Stimulated activated CD8-positive, alpha-beta memory T cell treated with anti-CD3 and anti-CD28 coated beads, Interleukin-4, amount 100 ng/mL, for 1 hour (primary cell): ENCODE data around the gene ITPK1.

ENCODE experiments used
- DNase-seq, 2 donors: peaks; one replicate each; pipeline ENCODE4 v3.0.0-alpha.2; 2020; ENCODE audit warnings: low read depth in 2 of 2, low spot score in 1 of 2

ITPK1 gene

DNA sequence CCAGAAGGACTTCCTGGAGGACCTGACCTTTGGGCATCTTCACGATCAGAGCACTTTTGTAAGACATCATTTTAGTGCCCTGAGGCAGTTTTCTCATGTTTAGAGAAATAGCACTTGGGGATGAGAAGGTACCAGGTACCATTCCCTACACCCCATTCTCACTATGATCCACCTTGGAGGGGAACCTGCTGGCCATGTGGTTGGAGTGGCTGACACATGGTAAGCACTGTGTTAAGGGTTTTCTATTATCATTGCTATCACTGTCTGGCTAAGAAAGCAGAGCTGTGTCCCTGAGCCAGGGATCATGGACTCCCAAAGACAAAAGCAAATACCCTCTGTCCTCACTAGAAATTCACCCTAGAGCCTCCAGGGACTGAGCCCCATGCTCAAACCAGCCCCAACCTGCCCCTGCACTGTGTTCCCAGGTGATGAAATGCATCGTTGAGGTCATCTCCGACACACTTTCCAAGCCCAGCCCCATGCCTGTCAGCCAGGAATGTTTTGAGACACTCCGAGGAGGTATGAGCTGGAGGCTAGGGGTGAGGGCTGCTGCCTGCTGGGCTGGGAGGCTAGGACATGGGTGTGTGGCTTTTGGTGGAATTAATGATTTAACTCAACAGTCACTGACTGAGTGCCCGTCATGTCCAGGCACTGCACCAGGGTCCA is 189.4 kb downstream of the ITPK1 start:
- no peak for DNase-seq

DNA sequence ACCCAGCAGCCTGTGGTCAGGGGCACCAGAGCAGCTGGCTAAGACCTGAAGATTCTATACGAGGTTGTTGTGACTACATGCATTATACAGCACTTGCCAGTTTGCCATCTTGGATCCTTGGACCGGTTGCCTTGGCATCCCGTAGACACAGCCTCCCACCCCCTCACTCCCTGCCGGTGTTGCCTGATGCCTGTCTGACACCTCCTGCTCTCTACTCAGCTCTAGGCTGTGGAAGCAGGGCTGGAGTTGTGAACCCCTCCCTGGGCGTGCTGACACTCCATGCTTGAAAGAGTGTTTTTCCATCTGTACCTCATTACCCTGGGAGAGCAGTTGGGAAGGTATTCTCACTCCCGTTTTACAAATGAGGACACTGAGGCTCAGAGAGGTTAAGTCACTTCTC is 190.3 kb downstream of the ITPK1 start:
- DNase-seq, result no peak

DNA sequence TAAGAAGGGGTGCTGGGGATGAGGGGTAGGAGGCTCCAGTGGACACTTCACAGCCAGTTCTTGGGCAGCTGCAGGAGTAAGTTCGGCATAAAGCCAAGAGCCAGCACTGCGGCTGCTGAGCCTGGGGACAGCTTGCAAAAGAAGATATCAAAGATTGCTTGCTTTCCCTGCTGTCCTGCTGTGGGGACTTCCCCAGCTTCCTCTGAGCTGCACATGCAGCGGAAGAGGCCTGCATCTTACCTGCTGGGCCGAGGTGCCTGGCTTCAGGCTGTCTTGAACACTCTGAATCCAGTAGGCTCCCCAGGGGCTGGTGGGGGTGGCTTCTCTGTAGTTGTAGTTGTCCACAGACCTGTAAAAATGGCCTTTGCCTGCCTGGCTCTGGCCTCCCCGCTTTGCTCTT is 191.5 kb downstream of the ITPK1 start:
- DNase-seq, result no peak

DNA sequence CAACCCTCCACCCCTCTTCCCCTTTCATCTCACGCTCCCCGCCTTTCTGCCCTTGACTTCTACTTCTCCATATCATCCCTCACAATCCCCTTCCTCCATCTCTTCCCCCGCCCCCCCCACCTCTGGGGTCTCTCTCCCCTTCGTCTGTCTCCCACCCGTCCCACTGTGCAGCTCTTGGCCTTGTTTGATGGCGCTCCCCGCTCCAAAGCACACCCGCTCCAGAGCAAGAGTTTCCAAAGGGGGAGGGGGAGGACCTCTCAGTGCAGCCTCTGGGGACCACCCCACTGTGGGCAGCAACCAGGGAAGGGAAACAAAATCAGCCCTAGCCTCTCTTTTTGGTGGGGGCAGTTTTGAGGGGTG is 192.0 kb downstream of the ITPK1 start:
- DNase-seq, result no peak

- DNase-seq, result peak in 1 of 2 donors; percentile 13
Measured at GRCh38 chr14:92922883-92923743, 192.6 kb downstream of the ITPK1 start, which contains the start of gene CHGA. TSS of gene CHGA (plus strand) at chr14:92923150. CDS start at chr14:92923360, 210 bp downstream.

DNA sequence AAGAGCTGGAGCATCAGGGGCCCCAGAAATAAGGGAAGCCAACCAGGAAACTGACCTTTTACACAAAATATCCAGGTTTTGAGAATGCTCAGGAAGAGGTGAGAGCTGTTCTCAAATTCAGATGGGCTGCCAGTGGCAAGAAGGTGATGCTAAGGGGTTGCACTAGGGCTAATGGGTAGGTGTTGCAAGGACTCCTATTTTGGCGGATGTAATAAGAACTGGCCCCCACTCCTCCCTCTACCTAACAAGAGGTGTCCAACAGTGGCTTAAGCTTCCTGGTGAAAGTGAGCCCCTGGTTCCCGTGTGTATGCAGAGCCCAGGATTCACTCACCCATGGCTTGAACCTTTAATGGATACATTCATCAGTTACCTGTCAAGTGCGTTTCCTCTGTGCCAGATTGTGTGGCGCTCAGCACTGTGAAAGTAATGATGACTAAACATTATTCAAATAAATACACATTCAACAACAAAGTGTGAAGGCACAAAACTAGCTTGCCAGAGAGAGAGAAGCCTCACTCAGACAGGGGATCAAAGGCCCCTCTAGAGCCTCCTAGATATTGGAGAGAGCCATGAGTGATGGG is 193.5 kb downstream of the ITPK1 start:
- DNase-seq, result no peak

GRCh38 chr14:92920001-92920400 is 195.7 kb downstream of the ITPK1 start:
- no peak for DNase-seq

DNA sequence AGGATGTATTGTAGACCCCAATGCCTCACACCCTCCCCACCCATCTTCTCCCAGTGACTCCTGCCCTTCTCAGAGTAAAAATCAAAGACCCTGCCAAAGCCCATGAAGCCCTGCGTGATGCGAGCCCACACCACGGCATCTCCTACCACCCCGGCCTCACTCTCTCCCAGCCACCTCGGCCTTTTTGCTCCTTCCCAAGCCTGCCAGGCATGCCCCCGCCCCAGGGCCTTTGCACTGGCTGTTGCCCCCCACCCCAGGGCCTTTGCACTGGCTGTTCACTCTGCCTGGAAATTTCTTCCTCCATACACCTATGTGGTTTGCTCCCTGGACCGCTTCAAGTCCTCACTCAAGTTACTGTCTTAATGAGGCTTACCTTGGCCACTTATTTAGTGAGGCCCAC is 197.8 kb downstream of the ITPK1 start:
- no peak for DNase-seq

DNA sequence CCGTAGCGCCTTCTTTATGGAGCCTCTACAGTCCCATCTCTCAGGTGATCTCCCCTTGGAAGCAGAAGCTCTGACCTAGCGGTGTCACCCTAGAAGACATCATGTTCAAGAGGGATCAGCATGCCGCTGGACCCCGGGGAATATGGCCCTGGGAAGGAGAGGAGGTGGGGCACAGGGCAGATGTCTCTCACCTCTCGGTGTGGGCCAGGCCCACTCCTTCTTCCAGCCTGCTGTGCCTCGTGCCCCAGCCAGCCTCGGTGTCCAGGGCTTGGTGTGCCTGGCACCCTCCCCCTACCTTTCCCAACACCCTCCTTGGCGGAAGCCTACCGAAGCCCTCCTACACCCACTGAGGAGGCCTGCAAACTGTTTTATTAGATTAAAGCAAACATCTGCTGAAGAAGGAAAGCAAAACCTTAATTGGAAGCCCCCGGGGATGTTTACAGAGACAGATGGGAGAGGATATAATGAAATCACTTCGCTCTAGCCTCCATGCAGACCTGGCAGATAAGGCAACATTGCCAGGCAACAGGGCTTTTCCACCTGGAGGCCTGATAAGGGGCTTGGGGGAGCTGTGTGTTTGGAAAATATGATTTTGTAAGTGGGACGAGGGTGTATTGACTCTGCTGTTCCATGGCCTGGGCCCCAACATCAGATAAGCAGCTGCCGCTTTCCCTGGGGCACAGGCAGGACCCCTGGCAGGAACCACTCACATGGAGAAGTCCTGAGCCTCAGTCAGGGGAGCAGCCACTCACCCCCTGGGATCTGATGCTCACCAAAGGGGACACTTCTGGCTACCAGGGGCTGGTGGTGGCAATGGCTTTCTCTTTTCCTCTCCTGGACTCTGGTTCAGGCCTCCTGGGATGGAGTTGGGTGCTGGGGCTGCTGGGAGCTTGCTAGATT is 198.4 kb downstream of the ITPK1 start:
- DNase-seq, result no peak

DNA sequence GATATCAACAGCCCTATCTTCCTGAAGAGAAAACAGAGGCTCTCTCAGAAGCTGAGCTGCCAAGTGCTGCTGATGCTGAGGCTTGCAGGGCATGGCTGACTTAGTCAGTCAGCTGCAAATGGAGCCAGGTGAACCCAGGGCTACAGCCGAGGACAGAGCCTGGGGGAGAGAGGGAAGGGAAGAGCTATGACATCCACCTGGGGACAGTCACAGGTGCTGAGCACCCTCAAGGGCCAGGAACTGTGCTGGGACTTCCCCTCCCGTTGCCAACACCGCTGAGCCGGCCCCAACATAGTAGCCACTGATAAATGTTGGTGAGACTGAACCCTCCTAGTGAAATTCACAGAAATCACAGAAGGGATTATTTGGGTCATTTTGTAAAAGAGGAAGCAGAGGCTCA is 199.5 kb downstream of the ITPK1 start:
- DNase-seq, result no peak

- no peak for DNase-seq
Measured at GRCh38 chr14:92914087-92914656, 201.6 kb downstream of the ITPK1 start.

- no peak for DNase-seq
Measured at GRCh38 chr14:92907316-92907911, 208.3 kb downstream of the ITPK1 start.

- no peak for DNase-seq
Measured at GRCh38 chr14:92906823-92907222, 208.9 kb downstream of the ITPK1 start.

- DNase-seq, result no peak
Measured at GRCh38 chr14:92906420-92906819, 209.3 kb downstream of the ITPK1 start.

DNA sequence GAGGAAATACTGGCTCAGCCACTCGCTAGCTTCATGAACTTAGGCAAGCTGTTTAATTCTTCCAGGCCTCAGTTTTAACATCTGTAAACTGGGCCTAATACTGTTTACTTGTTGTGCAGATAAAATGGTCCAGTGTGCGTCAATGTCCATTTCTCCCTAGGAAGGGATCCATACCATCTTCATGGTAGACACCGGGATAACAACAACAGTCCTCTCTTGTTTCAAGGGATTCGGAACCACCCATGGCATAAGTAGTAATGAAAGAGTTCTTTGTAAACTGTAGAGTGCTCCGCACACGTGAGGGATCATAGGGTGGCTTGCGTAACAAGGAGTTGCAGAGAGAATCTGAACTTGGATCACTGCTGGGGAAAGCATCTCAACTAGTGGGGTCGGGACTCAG is 210.1 kb downstream of the ITPK1 start:
- DNase-seq, result no peak

DNA sequence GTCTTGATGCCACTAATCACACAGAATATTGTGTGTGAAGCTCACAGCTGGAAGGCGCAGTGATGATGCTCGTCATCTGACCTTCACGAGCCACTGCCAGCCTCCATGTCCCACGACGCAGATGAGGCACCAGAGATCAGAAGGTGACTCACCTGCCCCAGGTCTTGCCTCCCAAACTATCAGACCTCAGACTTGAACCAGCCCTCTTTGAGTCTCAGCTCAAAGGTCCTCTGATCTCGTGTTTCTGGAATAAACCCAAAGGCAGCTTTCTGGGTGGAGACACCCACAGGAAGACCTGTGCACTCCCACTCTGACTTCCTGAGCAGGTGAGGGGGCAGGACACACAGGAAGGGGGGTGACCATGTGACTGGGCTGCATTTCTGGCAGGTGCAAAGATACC is 212.4 kb downstream of the ITPK1 start:
- DNase-seq, result no peak

DNA sequence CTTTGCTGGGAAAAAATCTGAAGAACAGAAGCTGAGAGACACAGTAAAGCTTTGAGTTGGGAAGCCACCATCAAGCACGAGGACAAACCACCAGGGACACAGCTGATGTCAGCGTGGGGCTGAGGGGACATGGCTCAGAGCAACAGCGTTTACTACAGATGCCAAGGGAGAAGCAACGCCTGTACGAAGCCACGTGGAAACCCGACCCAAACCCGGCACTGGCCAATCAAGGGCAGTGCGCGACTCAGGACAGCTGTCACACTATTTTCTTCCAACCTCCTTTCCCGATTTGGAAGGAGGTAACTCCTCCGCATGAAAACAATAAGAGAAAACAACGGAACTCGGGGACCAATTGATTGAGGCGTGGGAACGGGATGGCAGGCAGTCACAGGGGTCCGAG is 213.0 kb downstream of the ITPK1 start:
- no peak for DNase-seq

DNA sequence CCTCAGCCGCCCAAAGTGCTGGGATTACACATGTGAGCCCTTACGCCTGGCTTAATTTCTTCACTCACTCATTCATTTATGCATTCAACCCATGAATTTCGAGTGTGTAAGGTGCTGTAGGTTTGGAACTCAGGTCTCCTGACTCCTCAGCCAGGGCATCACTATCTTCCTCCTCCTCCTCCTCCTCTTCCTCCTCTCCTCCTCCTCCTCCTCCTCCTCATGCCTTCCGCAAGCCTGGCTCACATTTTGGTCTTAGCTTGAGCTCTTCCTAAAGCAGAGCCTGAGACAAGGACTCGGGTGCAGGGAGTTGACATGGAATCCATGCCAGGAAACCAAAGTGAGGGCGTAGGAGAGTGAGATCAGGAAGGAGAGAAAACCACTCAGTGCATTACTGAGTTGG is 213.5 kb downstream of the ITPK1 start:
- no peak for DNase-seq

DNA sequence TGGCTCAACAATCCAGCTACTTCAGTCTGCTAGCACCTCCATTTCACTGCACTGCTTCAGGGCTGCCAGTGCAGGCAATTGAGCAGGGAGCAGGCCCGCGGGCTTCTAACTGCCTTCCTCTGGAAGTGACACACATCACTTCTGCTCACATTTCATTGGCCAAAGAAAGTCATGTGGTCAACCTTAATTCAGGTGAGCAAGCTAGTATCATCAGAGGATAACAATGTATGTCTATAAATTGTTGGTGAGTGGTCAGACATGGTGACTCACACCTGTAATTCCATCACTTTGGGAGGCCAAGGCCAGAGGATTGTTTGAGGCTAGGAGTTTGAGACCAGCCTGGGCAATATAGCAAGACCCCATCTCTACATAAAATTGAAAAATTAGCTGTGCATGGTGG is 215.1 kb downstream of the ITPK1 start:
- no peak for DNase-seq

GRCh38 chr14:92898566-92899131 is 217.1 kb downstream of the ITPK1 start:
- no peak for DNase-seq
